Activated T-helper 1 cell treated with Interleukin-2 at 50 U/mL for 16 hours (primary cell): ENCODE results near the gene TBC1D23.

ENCODE experiments used
- DNase-seq: peaks from one replicate; pipeline ENCODE4 v3.0.0-alpha.2; 2020; ENCODE audit warnings: low read depth

TBC1D23 gene

GRCh38 chr3:100352296-100353231, 91.8 kb downstream of the TBC1D23 start:
- DNase-seq: no peak

GRCh38 chr3:100354850-100355249, 94.1 kb downstream of the TBC1D23 start:
- DNase-seq: no peak

- DNase-seq: no peak
These were observed 97.6 kb downstream of the TBC1D23 start for GRCh38 chr3:100358413-100358812.

GRCh38 chr3:100359035-100359434, 98.2 kb downstream of the TBC1D23 start:
- DNase-seq: no peak

- DNase-seq: no peak
These were observed 100.1 kb downstream of the TBC1D23 start for GRCh38 chr3:100360757-100361496.

- DNase-seq: no peak
These were observed 101.1 kb downstream of the TBC1D23 start for GRCh38 chr3:100361897-100362296.

GRCh38 chr3:100364421-100364820, 103.6 kb downstream of the TBC1D23 start:
- DNase-seq: no peak

- DNase-seq: no peak
These were observed 105.6 kb downstream of the TBC1D23 start for GRCh38 chr3:100366424-100366823.

GRCh38 chr3:100368441-100368840, 107.6 kb downstream of the TBC1D23 start:
- DNase-seq: no peak

- DNase-seq: no peak
These were observed 110.0 kb downstream of the TBC1D23 start for GRCh38 chr3:100370756-100371155.

- no peak for DNase-seq
These were observed 113.7 kb downstream of the TBC1D23 start for GRCh38 chr3:100374521-100374920.
